DND-41 (cell line): Measurements from ENCODE around the gene CTDP1.

ENCODE experiments used
- CTCF ChIP-seq: IDR thresholded peaks from 2 replicates; pipeline ENCODE4 v1.5.1; 2012; ENCODE audit warnings: borderline replicate concordance, low read length, moderate library complexity, mild to moderate bottlenecking; ENCODE audit not compliant: poor library complexity, severe bottlenecking; ENCODE audit errors: extremely low read depth
- EZH2 ChIP-seq: IDR thresholded peaks from 3 replicates; pipeline ENCODE4 v1.6.1; 2012; ENCODE audit warnings: borderline replicate concordance, low read depth, mild to moderate bottlenecking, moderate library complexity, low read length, inconsistent platforms; ENCODE audit not compliant: severe bottlenecking

GRCh38 chr18:79698668-79699335 is 19.2 kb downstream of the CTDP1 start:
- TF ChIP-seq CTCF, result no peak
- no peak for TF ChIP-seq EZH2
